GM10847 (cell line): Measurements from ENCODE around the gene HNF4A.

Source experiments
- POLR2A ChIP-seq: IDR thresholded peaks from 2 replicates; pipeline ENCODE4 v1.6.1; 2011; ENCODE audit not compliant: insufficient read length; ENCODE audit errors: extremely low read depth

Gene HNF4A

GRCh38 chr20:44336086-44336485 lies 19.4 kb upstream of the HNF4A start:
- no peak for TF ChIP-seq POLR2A

- TF ChIP-seq POLR2A, result no peak
Observed at GRCh38 chr20:44336725-44337380, 18.6 kb upstream of the HNF4A start, which contains the start of gene R3HDML. TSS of gene R3HDML (plus strand) at chr20:44337043. CDS start at chr20:44337158, 115 bp downstream.

- TF ChIP-seq POLR2A, result no peak
Observed at GRCh38 chr20:44342248-44342647, 13.3 kb upstream of the HNF4A start.

GRCh38 chr20:44343162-44343675 lies 12.3 kb upstream of the HNF4A start:
- no peak for TF ChIP-seq POLR2A

- no peak for TF ChIP-seq POLR2A
Observed at GRCh38 chr20:44344723-44345122, 10.8 kb upstream of the HNF4A start.

- no peak for TF ChIP-seq POLR2A
Observed at GRCh38 chr20:44345147-44345546, 10.4 kb upstream of the HNF4A start.

GRCh38 chr20:44348168-44348659 lies 7.3 kb upstream of the HNF4A start:
- no peak for TF ChIP-seq POLR2A

- TF ChIP-seq POLR2A, result no peak
Observed at GRCh38 chr20:44349349-44349748, 6.2 kb upstream of the HNF4A start.

GRCh38 chr20:44350567-44350966 lies 4.9 kb upstream of the HNF4A start:
- no peak for TF ChIP-seq POLR2A

GRCh38 chr20:44354979-44355497 lies 461 bp upstream of the HNF4A start:
- TF ChIP-seq POLR2A, result no peak

GRCh38 chr20:44356353-44356723 lies 839 bp downstream of the HNF4A start:
- no peak for TF ChIP-seq POLR2A

- no peak for TF ChIP-seq POLR2A
Observed at GRCh38 chr20:44357020-44357419, 1.5 kb downstream of the HNF4A start.

- TF ChIP-seq POLR2A, result no peak
Observed at GRCh38 chr20:44357555-44358125, 2.1 kb downstream of the HNF4A start.

GRCh38 chr20:44358776-44359175 lies 3.3 kb downstream of the HNF4A start:
- no peak for TF ChIP-seq POLR2A

GRCh38 chr20:44360221-44360620 lies 4.7 kb downstream of the HNF4A start:
- no peak for TF ChIP-seq POLR2A

GRCh38 chr20:44361021-44361420 lies 5.5 kb downstream of the HNF4A start:
- no peak for TF ChIP-seq POLR2A

GRCh38 chr20:44362466-44362940 lies 7.0 kb downstream of the HNF4A start:
- no peak for TF ChIP-seq POLR2A

- no peak for TF ChIP-seq POLR2A
Observed at GRCh38 chr20:44364068-44364467, 8.6 kb downstream of the HNF4A start.
